Renal cortical epithelial cell (primary cell): ENCODE results near the gene SYDE2. TPM values are rescaled to one million over a fixed set of nuclear protein-coding genes. Genes with fewer than 3 reads are reported as not detected.
"Not testable (repeated sequence)": the region's sequence is repeated elsewhere in the genome, so short reads cannot be mapped to it uniquely, and the experiment has no call there.

Experiments used
- DNase-seq: peaks from one replicate; pipeline ENCODE4 v3.0.0-alpha.2; 2011; ENCODE audit warnings: low read depth
- total RNA-seq: library from RNA; depleted of rRNA; stranded (reverse); fragments of >200 nt; gene quantifications from 2 replicates; pipeline ENCODE4 v1.2.3, GENCODE V29; 2014

The SYDE2 gene
- total RNA-seq, 1 donor from 2014 or later, result 9.7 TPM

DNA sequence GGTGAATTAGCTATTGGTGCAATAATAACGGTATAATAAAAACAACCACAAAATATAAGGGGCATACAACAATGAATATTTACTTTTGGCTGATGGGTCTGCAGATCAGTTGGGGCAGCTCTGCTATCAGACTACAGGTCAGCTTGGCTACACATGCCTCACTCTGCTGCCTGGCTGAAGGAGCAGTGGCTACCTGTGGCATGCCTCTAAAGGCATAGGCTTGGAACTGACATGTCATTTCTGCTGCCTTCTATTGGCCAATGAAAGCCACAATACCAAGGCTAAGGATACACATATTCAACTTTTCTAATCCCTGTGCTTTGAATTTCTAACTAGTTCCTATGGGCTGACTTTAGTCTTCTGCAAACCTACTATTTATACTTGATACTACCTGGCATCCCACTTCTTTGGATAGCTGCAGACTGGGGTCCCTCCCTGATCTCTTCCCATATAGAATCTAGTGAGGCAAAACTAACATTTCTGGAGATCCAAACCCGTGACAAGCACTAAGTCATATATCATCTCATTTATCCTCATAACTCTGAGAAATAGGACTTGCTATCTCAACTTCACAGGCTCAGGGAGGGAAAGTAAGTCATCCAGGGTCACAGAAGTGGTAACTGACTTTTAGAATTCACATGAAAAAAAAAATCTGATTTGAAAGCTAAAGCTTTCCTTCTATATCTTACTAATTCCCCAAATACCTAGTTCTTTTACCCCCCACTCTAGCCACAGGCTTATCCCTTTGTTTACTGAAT is 19.2 kb upstream of the SYDE2 start:
- DNase-seq, result no peak

DNA sequence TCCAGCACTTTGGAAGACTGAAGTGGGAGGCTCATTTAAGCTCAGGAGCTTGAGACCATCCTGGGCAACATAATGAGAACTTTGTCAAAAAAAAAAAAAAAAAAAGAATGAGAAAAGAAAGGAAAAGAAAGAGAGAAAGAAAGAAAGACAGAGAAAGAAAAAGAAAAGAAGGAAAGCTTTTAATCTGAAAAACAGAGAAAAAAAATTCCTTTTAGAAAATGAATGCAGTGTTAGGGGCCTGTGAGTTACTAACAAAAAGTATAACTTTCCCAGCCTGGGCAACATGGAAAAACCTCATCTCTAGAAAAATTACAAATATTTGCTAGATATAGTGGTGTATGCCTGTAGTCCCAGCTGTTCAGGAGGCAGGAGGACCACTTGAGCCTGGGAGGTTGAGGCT is 15.9 kb upstream of the SYDE2 start:
- DNase-seq, result no peak

DNA sequence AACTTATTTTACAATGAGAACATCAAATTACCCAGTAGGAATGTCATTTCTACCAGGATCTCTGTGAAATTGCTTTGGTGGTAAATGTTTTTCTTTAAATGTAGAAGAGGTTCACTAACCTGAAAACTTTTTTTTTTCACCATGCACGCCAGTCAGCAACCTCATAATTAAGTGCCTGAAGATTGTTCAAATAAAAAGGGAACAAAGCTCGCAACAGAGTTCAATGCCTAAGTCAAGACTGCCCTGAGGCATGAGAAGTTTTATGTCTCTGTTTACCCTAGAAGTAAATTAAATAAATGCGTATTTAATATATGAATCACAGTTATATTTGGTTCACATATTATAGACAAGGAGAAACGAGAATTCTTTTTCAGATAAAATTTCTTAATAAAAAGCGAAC is 13.8 kb upstream of the SYDE2 start:
- DNase-seq, result peak; percentile 41

DNA sequence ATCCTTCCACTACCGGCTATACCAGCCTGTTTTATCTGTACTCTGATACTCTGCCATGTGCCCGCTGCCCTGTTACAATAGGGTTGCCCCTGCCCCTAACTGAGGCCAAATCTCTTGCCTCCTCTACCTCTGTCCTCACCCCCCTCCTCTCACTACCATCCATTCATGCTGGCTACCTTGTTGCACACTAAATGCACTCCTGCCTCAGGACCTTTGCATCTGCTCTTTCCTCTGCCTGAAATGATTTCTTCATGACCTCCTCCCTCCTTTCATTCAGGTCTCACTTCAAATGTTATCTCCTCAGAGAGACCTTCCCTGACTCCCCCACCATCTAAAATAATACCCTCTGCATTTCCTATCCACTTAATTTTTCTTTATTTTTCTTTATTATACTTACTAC is 7.7 kb upstream of the SYDE2 start:
- no peak for DNase-seq

DNA sequence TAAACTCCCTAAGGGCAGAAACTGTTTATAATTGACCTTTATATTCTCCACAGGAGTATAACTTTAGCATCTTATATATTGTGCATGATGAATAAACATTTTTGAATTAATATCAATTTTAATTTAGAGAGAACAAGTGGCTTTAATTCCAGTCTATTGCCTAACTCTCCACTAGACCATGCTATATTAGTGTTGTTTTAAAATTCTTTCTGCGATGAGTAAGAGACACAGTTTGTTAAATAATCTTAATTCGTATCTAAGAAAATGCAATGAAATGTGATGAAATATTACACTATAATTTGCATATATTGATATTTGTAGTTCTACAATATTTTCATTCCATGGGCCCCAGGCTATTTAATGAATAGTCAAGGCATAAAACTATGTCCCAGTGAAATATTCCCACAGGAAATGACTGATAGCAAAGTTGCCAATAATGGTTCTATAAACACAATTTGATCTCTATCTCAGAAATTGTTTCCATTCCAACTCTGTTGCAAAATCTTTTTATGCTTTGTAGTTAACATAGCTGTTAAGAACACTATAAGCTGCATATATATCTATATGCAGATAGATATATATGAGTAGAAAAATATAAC is 2.9 kb upstream of the SYDE2 start:
- DNase-seq, result no peak

DNA sequence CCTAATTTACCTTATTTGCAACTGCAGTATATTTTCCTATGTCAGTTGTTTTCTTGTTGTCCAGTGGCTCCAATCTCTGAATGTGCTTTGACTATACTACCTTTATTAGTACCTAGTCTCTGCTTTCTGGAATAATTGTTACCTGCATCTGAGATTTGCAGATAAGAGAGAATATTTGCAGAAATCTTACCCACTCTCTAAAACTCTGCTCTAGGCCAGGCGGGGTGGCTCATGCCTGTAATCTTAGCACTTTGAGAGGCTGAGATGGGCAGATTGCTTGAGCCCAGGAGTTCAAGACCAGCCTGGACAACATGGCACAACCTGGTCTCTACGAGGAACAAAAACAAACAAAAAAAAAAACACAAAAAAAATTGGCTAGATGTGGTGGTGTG is 2.0 kb upstream of the SYDE2 start:
- no peak for DNase-seq

DNA sequence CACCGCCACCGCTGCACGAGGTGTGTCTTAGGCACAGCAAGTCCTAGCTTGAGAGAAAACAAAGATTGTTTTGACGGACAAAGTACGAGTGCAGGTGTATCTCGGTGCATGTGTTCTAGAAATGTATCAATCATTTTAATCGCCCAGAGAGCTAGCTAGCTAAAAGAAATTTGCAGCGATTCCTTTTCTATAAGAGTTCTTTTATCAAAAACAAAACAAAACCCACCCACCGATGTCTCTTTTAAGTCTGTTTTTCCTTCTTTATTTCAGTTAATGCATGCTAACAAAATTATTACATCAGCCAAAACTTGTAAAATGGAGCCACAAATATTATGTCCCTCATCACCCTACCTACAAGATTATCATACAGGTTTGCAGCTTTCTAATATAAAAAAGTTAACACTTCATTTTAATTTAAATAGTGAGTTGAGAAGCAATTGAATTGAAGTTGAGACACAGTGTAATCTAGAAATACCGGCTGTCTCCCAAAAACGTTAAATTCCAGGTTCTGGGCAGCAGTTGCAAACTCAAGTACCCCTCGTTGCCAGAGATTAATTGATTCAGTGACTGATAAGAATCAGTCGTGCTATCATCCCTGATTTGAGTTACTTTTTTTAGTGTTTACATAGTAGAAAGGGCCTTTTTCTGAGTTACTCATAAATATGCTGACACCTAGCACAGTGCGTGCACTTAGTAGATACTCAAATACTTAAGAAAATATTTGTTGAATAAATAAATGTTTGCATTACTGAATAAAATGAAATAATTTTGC is 1.5 kb upstream of the SYDE2 start:
- no peak for DNase-seq

DNA sequence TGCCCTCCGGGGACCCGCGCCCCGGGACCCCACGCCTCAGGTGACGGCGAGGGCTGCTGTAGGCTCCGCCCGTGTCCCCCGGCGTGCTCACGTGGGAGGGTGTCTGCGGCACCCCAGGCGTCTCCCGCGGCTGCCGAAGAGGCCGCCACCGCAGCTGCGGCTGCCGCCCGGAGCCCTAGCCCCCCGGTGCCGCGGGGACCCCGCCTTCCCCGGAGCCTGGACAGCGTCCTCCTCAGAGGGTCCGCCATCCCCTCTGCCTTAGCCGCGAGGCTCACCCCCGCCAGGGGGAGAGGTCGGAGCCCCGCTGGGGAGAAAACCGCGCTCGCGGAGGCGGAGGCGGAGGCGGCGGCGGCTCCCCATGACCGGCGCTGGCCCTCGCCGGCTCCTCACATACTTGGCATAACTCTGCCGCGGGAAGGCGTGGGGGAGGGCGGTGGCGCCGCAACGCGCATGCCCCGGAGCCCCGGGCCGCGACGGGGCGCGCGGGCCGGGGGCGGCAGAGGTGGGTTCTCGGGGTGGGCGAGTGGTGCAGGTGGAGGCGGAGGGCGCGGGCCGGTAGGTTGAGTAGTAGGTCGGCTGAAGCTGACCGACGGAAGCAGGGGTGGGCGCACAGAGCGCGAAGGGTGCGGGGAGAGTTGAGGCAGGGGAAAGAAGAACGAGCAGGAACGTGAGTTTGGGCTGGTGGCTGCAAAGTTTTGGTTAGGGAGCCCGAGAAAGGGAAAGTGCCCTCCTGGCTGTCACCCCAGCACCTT is 700 bp upstream of the SYDE2 start:
- DNase-seq, result no peak

DNA sequence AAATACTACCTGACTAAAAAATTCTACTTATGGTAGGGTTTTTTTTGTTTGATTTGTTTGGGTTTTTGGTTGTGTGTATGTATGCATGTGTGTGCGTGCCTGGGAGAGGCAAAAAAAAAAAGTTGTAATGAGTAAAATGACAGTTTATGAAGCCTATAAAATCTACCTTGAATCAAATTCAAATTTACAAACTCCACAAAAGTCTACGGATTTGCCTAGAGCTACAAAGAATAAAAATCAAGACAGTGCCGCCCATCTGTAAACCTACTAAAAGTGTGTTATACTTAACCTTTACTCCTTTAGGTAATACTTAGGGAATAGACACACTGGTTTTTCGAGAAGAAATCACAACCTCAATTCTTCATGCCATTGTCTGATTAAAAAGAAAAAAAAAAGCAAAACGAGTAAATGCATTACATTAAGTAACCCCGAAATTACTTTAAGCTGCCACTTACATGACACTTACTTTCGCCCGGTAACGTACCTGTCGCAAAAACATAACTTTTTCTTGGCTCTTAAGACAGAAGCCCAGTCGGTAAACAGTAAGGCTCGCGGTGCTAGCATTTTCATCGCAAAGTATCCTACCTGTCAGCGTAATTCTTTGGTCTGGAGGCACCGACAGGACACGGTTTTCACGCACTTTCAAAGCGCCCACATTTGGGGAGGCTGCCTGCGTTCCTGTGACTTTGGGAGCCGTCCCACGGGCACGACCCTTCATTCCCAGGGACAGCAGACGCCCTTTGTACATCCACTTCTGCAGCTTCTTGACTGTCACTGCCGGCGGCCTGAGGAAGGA is 951 bp downstream of the SYDE2 start:
- no peak for DNase-seq

DNA sequence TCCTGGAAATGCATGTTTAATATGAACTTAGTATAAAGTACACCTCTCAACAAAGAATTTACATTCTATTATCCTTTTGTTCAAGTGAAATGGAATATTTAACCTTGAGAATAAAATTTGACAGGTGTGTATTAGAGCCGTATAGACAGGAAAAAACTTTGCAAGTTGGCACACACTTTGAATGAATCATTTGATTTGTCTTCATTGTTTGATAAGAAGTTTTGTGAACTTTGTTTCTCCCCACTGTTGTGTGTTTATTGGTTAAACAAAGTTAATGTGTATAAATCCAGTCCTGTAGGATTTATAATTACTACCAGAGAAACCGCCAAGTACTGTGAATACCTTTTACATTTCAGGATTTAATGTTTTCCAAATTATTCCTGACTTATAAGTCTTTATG is 2.0 kb downstream of the SYDE2 start:
- DNase-seq, result peak; percentile 41

DNA sequence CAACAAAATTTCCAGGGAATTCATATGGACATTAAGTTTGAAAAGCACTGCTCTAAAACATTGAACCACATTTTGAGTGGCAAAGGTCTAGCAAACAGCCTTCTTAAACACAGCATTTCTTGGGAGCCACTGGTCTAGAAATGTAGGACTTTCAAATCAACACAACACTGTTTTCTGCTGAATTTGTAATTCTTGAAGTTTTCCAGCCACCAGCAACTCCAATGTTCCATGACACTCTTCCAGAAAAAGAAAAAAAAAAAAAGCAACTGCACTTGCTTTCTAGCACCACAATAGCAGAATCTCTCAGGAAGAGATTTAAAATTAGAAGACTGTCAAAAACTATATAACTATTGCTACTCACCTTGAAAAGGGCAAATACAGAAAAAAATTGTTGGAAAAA is 4.5 kb downstream of the SYDE2 start:
- DNase-seq, result no peak

DNA sequence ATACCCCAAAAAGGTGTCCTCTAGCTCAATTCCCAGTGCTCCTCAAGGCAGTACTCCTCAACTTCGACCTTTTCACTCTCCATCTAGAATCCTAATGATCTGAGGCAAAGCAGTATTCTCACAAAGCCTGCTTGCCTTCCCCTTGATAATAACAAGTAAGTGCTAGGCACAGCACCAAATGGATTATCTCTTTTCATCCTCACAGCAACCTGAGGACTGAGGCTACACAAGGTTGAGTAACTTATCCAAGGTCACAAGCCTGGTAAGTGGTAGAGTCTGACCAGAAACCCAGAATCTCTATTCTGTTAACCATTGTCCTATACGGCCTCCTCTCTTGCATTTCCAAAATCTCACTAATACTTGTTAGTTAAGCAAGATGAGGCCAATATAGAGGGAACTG is 5.1 kb downstream of the SYDE2 start:
- no peak for DNase-seq

DNA sequence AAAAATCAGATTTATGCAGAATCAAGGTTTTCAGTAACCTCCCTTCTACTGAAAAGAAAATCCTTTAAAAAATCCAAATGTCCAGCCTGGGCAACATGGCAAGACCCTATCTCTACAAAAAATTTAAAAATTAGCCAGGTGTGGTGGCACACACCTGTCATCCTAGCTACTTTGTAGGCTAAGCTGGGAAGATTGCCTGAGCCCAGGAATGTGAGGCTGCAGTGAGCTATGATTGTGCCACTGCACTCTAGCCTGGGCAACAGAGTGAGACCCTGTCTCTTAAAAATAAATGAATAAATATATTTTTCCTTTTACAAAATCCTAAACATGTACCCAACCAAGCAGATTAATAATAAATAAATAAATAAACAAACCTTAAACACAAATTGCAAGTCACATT is 8.7 kb downstream of the SYDE2 start:
- DNase-seq, result not testable (repeated sequence)

DNA sequence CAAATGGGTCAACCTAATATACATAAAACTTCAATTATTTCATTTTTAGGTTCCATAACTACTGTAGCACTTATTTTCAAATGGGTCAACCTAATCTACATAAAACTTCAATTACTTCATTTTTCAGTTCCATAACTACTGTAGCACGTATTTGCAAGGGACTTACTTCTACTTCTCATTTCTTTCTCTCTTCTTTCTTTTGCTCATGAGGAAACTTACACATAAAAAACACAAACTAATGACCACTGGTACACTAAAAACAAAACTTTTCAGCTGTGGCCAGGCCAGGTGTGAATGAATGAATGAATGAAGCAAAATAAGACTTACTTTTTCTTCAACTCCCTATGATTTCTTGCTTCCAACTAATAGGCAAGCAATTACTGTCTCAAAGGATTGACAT is 11.7 kb downstream of the SYDE2 start:
- no peak for DNase-seq

DNA sequence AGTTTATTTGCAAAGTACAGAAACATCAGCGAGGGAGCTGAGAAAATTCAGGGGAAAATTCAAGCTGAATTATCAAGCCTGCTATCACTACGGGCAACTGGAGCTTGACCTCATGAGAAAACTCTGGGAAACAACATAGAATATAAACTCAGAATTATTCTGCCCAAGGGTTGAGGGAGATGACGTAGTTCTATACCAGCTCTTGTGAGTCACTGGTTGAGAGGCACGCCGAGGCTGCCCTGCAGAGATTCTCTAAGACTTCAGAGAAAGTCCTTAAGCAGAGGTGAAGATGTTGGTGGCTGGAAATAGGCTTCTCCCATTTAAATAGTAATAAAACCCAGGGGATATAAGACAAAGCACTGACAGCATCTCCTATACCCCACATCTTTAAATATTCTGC is 12.3 kb downstream of the SYDE2 start:
- DNase-seq, result peak; percentile 35

DNA sequence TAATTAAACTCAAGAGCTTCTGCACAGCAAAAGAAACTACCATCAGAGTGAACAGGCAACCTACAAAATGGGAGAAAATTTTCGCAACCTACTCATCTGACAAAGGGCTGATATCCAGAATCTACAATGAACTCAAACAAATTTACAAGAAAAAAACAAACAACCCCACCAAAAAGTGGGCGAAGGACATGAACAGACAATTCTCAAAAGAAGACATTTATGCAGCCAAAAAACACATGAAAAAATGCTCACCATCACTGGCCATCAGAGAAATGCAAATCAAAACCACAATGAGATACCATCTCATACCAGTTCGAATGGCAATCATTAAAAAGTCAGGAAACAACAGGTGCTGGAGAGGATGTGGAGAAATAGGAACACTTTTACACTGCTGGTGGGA is 13.8 kb downstream of the SYDE2 start:
- not testable (repeated sequence) for DNase-seq

DNA sequence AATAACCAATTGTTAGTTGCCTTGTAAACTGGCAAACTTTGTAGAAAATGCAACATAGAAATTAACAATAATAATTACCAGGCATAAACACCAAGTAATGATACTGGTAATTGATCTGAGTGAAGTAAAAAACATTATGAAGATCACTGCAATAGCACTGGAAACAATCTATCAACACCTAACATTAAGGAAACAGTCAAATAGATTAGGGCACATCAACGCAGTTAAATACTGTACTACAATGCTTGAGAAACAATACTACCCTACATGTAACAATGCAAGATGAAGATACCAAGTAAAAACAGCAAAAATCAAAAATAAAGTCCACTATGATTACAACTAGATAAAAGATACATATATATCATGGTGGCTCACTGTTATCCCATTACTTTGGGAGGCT is 16.6 kb downstream of the SYDE2 start:
- no peak for DNase-seq

DNA sequence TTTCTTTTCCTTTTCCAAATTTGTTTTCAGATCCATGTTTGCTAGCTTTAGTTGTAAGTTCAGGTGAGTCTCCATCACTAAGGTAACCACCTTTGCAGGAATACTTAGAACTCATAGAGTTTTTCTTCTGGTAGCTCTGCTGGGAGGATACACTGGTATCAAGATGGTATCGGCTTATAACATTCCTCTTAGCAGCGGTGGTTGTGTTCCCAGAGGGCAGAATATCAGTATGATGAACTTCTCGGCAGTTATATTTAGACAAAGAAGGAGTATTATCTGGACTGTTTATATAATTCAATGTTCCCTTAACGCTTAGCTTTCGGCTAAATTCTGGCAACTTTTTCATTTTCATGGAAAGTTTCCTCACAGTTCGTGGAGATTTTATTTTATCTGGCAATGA is 18.1 kb downstream of the SYDE2 start:
- no peak for DNase-seq

DNA sequence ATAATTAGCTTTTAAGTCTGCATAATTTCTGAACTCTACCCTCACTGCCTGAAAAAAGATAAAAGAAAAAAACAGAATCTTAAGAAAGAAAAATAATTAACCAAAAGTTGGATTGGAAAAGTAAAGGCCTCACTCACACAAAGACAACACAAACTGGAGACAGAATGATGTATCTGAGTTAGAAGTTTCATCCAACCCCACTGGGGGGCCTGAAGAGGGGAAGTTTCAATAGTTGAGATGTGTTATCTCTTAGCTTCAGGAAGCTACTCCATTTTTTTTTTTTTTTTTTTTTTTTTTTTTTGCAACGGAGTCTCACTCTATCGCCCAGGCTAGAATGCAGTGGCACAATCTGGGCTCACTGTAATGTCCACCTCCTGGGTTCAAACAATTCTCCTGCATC is 19.9 kb downstream of the SYDE2 start:
- DNase-seq, result no peak

DNA sequence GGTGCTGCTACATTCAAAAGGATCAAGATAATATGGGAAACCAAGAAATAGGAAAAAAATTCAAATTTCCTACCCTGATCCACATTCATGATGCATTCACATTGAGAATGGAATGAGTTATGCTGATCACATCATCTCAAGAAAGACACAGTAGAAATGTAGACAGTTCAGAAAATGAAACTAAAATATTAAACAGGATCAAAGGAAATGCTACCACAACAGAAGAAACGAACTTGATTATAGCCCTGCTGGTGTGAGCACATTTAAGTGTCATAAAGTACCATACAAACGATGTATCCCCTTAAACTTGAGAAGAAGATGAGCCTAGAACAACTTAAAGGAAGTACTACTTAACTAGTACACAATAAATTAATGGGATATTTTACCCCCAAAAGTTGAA is 21.3 kb downstream of the SYDE2 start:
- no peak for DNase-seq

DNA sequence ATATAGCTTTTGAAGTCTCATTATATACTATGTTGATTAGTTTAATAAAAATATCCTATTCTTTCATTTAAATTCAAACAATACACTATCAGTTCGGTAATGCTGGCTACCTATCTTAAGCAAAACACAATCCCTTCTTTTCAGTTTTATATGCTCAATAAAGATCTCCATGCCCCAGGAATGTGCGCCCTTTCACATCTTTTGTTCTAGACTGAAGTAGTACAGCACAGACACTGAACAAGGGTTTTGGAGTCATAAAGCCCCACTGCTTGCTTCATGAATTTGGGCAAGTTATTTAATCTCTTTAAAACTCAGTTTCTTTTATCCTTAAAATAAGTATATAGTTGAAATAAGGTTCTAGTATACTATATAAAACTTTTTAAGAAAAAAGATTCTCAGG is 22.4 kb downstream of the SYDE2 start:
- no peak for DNase-seq

DNA sequence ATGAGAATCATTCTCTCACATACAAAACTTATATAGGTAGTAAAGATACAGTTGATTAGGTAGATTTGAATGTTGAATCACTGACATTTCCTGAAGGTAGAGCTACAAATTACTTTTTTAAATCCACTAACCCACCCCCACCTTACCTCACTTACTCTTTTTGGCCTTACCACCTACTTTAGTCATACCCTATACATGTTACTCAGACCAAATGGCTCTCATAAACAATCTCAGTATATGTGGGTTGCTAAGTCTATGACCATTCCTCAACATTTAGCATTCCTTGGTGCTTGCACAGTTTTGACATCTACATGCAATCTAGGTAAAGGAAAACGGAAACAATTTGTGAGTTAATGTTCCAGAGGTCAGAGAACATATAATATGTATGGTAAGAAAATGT is 26.3 kb downstream of the SYDE2 start:
- peak; percentile 19 for DNase-seq
